RWPE1 (cell line): ENCODE results near the gene PLSCR3.

Experiments used
- CTCF ChIA-PET: fragments of 350-600 bp; sonication (Branson Sonifier 250); formaldehyde crosslinking; extraction: SDS; loops from one replicate; lab custom pipeline; 2021; lab: Yijun Ruan, JAX
- POLR2A ChIA-PET: fragments of 400-600 bp; formaldehyde crosslinking; extraction: SDS; loops from one replicate; lab custom pipeline; 2020; ENCODE audit warnings: antibody characterized with exemption; ENCODE audit not compliant: low non-redundant PET; lab: Yijun Ruan, JAX
- DNase-seq: peaks from one replicate; pipeline ENCODE4 v3.0.0; 2012; ENCODE audit warnings: low spot score
- H3K27ac ChIP-seq: fragments of 450-650 bp; 2 replicates; pipeline ENCODE4 v1.5.1; 2017
- TF ChIP-seq, protein P1 (sequence below): fragments of 450-650 bp; conservative IDR thresholded peaks from 2 replicates; pipeline ENCODE4 v1.5.1; 2017; ENCODE audit warnings: low read depth, mild to moderate bottlenecking

Gene PLSCR3

GRCh38 chr17:7428557-7428956 lies 34.2 kb upstream of the PLSCR3 start, which contains the start of gene SPEM3:
Gene SPEM3 (plus strand): TSS chr17:7428857. CDS start chr17:7428903, 46 bp downstream.
- ChIA-PET CTCF (interaction anchor here (0.7 kb wide), 1 partner anchor 62 kb away, joined by 3 read pairs; no protein-coding TSS in a partner anchor), POLR2A (no interaction called here)
- no peak within 1 kb of the TSS for H3K27ac ChIP-seq
- DNase-seq, result no peak
- TF ChIP-seq, protein P1, sequence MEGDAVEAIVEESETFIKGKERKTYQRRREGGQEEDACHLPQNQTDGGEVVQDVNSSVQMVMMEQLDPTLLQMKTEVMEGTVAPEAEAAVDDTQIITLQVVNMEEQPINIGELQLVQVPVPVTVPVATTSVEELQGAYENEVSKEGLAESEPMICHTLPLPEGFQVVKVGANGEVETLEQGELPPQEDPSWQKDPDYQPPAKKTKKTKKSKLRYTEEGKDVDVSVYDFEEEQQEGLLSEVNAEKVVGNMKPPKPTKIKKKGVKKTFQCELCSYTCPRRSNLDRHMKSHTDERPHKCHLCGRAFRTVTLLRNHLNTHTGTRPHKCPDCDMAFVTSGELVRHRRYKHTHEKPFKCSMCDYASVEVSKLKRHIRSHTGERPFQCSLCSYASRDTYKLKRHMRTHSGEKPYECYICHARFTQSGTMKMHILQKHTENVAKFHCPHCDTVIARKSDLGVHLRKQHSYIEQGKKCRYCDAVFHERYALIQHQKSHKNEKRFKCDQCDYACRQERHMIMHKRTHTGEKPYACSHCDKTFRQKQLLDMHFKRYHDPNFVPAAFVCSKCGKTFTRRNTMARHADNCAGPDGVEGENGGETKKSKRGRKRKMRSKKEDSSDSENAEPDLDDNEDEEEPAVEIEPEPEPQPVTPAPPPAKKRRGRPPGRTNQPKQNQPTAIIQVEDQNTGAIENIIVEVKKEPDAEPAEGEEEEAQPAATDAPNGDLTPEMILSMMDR, result no peak

GRCh38 chr17:7427549-7427948 lies 33.2 kb upstream of the PLSCR3 start:
- TF ChIP-seq, protein P1, result no peak
- no peak overlapping the region for H3K27ac ChIP-seq
- no peak for DNase-seq
- CTCF ChIA-PET, result interaction anchor here (0.6 kb wide), 1 partner anchor 133 kb away, joined by 5 read pairs; no protein-coding TSS in a partner anchor
- POLR2A ChIA-PET, result interaction anchor here (0.6 kb wide), 1 partner anchor 18 kb away, joined by 3 read pairs; no protein-coding TSS in a partner anchor

GRCh38 chr17:7426896-7427489 lies 32.7 kb upstream of the PLSCR3 start:
- no peak overlapping the region for H3K27ac ChIP-seq
- ChIA-PET POLR2A (no interaction called here), CTCF (no interaction called here)
- TF ChIP-seq, protein P1, result no peak
- no peak for DNase-seq

DNA sequence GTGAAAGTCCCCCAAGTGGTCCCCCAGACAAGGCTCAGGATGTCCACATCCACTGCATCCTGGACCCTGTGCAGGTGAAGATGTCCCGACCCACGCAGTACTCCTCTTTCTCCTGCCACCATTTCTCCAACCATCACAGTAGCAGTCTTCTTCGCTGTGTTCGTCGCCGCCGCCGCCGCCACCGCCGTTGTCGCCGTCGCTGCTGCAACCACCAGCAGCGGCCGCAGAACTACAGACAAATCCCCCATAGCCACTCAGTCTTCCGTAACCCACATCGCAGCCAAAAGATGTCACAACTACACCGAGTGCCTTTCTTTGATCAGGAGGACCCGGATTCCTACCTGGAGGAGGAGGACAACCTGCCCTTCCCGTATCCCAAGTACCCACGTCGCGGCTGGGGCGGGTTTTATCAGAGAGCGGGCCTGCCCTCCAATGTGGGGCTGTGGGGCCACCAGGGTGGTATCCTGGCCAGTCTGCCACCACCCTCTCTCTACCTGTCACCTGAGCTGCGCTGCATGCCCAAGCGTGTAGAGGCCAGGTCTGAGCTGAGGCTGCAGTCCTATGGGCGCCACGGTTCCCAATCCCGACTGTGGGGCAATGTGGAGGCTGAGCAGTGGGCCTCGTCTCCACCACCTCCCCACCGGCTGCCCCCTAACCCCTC lies 32.0 kb upstream of the PLSCR3 start:
- CTCF ChIA-PET, result no interaction called here
- no peak for DNase-seq
- TF ChIP-seq, protein P1, result no peak
- POLR2A ChIA-PET, result no interaction called here
- H3K27ac ChIP-seq, result no peak overlapping the region

DNA sequence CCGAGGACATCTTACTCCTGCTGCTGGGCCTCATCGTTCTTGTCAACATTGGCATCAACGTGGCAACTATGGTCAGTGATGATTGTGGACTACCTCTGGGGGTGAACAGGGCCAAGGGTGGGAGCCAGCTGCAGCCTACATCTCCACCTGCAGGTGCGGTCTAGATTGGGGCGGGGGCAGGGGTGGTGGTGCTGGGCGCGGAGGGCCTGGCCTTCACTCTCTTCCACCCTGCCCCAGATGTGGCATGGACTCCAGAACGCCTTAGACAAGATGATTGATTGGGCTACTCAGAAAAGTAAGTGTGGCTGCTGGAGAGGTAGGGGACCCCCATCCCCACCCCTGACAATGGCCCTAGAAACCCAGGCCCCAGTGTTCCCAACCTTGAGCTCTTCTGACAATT lies 31.4 kb upstream of the PLSCR3 start:
- no peak for DNase-seq
- ChIA-PET POLR2A (no interaction called here), CTCF (interaction anchor here (1.0 kb wide), 1 partner anchor 69 kb away, joined by 3 read pairs; no protein-coding TSS in a partner anchor)
- no peak overlapping the region for H3K27ac ChIP-seq
- TF ChIP-seq, protein P1, result no peak

DNA sequence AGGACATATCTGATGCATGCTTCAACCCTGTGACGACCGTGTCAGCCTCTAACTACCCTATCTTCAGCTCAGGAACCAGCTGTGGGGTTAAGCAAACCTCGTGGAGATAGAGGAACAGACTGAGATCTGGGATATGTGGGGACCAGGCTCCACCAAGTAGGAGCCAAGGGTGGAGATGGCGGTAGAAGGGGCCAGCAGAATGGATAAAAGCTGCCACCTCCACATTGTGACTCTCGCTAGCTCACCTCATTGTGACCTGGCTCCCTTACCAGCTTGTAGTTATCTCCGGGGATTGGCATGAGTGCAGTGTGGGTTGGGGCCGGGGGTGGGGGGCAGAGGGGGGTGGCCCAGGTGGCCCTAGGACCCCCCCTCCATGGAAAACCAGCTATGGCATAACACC lies 31.0 kb upstream of the PLSCR3 start, which contains the start of gene SPEM2:
TSS of gene SPEM2 (plus strand) at position 301 of the 400 bp plus-strand sequence. CDS start at position 374, 73 bp downstream.
- CTCF ChIA-PET, result interaction anchor here (0.7 to 1.0 kb wide), 2 partner anchors 69 to 81 kb away, joined by 3 read pairs; no protein-coding TSS in a partner anchor
- H3K27ac ChIP-seq, result no peak within 1 kb of the TSS
- TF ChIP-seq, protein P1, result no peak
- POLR2A ChIA-PET, result no interaction called here
- no peak for DNase-seq
